ENCODE measurements around the gene TMEM187.

TMEM187 gene

DNA sequence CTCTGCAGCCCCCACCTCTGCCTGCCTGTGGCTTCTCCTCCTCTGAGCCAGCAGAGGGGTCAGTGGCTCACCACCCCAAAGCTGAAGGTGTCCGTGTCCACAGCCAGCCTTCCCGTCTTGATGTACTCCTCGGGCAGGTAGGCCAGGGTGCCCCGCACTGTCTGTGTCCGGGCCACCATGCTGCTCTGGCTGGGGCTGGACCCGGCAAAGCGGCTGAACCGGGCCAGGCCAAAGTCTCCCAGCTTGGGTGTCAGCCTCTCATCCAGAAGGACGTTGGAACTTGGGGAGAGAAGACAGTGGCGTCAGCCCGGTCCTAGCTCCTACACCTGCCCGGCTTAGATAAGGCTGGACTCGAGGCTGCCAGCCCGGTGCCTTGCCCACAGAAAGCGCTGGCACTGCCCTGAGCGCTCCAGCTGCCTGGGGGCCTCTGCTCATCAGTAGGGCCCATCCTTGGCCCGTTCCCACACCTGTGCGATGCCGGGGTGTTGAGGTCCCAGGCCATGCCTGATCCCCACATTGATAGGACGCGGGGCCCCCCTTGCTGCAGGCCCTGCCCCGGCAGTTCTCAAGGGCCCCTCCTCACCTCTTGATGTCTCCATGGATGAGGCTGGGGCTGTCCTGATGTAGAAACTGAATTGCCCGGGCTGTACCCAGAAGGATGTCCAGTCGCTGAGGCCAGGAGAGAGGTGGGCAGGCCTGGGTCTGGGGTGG lies 44.0 kb downstream of the TMEM187 start:
- peaks cover 10% of the 10 kb centered on the region for H3K4me1 ChIP-seq (ENCODE audit: control insufficient read depth, insufficient read depth, low read length, poor library complexity, severe bottlenecking)
- H3K9me3 ChIP-seq (ENCODE audit: control insufficient read depth, low read length): no peaks in the 10 kb centered on the region
- no peak overlapping the region for H3K4me3 ChIP-seq (ENCODE audit: extremely low read depth, insufficient read depth, low read length, poor library complexity, severe bottlenecking)
- WGBS, 2 experiments (ENCODE audit: insufficient coverage in 2 of 2): 96% methylated on average over 15 to 16 of the region's 24 CpGs
- H3K36me3 ChIP-seq (ENCODE audit: control insufficient read depth, insufficient read depth, low read length): peaks cover 29% of the 10 kb centered on the region
- H3K27ac ChIP-seq (ENCODE audit: low read depth, low read length, severe bottlenecking): no peak overlapping the region

DNA sequence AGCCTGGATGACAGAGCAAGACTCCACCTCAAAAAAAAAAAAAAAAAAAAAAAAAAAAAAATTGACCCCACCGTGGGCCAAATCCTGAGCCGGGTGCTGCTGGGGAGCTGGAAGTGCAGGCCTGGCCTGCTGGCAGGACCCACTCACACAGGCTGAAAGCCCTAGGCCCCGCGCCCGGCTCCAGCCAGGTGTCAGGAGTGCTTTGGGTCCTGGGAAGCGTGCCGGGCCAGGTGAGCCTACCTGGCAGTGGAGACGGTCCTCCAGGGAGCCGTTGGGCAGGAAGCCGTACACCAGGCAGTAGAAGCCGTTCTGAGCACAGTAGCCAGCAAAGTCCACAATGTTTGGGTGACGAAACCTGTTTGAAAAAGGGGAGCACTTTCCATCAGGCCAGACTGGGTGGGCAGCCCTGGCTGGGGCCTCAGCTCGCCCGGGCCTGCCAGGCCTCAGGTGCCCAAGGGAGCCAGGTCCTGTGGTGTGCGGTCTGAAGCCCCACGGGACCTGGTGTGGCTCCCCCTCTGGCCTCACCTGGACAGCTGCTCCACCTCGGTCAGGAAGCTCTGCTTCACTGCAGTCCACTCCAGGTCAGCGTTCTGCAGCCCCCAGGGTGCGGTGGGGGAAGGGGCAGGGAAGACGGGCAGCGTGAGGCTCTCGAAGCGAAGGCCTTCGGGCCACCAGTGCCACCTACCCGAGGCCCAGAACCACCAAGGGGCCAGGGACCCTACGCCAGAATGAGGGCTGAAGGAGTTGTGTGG lies 45.4 kb downstream of the TMEM187 start:
- H3K27ac ChIP-seq (ENCODE audit: low read depth, low read length, severe bottlenecking): no peak overlapping the region
- no peak overlapping the region for H3K4me3 ChIP-seq (ENCODE audit: extremely low read depth, insufficient read depth, low read length, poor library complexity, severe bottlenecking)
- H3K4me1 ChIP-seq (ENCODE audit: control insufficient read depth, insufficient read depth, low read length, poor library complexity, severe bottlenecking): peaks cover 19% of the 10 kb centered on the region
- 95 to 100% methylated on average over 7 to 14 of the region's 26 CpGs for WGBS, 2 experiments (ENCODE audit: insufficient coverage in 2 of 2)
- peaks cover 28% of the 10 kb centered on the region for H3K36me3 ChIP-seq (ENCODE audit: control insufficient read depth, insufficient read depth, low read length)
- H3K9me3 ChIP-seq (ENCODE audit: control insufficient read depth, low read length): no peaks in the 10 kb centered on the region

DNA sequence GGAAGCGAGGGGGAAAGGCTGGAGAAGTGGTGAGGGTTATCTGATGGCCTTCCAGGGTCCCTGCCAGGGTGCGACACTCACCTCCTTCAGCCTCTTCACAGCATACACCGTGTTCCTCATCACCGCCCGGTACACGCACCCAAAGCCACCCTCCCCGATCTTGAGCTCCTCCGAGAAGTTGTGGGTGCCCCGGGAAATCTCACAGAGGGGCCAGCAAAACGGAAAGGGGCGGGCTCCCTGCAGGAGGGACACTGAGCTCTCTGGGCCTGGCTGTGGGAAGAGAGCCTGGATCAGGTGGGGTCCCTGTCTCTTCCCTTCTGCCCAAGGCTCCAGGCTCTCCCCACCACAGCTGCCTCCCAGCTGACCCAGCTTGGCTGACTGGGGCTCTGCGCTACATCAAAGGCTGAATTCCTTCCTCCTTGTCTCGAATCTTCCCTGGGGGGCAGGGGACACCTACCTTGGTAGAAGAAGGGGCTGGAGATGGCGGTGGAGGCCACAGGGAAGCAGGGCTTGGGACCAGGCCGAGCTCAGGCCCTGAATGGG lies 46.0 kb downstream of the TMEM187 start:
- peaks cover 28% of the 10 kb centered on the region for H3K36me3 ChIP-seq (ENCODE audit: control insufficient read depth, insufficient read depth, low read length)
- no peak overlapping the region for H3K27ac ChIP-seq (ENCODE audit: low read depth, low read length, severe bottlenecking)
- H3K4me1 ChIP-seq (ENCODE audit: control insufficient read depth, insufficient read depth, low read length, poor library complexity, severe bottlenecking): peaks cover 16% of the 10 kb centered on the region
- H3K4me3 ChIP-seq (ENCODE audit: extremely low read depth, insufficient read depth, low read length, poor library complexity, severe bottlenecking): peak overlapping the region; percentile 29
- H3K9me3 ChIP-seq (ENCODE audit: control insufficient read depth, low read length): no peaks in the 10 kb centered on the region
- 100% methylated on average over 2 of the region's 15 CpGs; no CpG with 5 or more reads in 1 of the 2 experiments for WGBS, 2 experiments (ENCODE audit: insufficient coverage in 2 of 2)

DNA sequence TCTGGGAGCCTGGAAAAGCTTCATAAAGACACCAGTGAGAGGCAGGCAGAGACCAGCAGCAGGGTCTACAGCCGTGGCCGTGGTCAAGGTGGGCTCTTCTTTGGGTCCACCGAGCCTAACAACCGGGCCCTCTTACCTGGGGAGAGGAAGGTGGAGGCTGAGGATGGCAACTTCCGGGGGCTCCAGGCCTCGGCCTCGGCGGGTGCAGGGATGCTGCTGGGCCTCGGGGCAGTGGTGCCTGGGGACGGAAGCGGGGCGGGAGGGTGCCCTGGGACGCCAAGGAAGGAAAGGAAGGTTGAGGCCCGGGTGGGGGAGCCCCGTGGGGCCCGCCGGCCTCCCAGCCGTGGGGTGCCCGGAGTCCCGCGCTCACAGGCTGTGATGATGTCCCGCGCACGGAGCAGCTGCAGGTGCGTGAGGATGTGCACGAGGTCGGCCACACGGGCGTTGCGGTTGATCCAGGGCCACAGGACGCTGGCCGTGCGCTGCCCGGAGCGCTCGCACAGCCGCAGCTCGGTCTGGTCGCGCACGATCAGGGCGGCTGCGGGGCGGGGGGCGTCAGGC lies 46.6 kb downstream of the TMEM187 start:
- peak overlapping the region; percentile 29 for H3K4me3 ChIP-seq (ENCODE audit: extremely low read depth, insufficient read depth, low read length, poor library complexity, severe bottlenecking)
- 62% methylated on average over 17 of the region's 45 CpGs; no CpG with 5 or more reads in 1 of the 2 experiments for WGBS, 2 experiments (ENCODE audit: insufficient coverage in 2 of 2)

DNA sequence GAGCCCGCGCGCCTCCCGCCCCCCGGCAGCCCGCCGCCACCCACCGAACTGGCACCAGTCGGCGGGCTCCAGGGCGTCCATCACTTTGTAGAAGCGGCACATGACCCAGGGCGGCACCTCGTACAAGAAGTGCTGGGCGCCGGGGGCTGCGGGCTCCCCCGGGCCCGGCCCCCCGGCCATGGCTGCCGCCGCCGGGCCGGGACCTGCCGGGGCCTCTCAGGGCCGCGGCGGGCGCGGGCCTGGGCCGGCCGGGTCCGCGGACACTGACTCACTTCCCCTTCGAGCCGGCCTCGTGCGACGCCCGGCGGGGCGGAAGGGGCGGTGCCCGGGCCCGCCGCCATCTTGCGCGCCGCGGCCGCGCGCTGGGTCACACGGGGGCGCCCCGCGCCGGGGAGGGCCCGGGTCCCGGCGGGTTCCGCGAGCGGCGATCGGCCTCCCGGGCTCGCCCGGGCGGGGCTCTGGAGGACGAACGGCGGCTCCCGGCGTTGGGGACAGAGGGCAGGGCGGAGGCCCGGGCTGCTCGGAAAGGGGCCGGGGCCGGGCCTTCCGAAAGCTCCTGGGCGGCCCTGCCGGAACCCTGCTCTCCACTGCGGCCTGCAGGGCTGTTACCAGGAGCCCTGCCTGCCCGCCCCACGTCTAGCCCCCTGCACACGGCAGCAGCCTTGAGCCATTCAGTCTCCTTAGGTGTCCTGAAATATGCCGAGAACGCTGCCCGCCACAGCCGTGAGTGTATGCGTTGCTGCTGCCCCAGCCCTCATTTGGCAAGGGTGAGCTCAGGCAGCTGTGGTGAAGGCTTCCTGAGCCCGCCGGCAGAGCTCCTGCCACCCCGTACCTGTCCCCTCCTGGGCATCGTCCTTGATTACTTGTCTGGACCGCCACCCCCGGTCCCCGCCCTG lies 47.3 kb downstream of the TMEM187 start, which contains the start of gene IRAK1:
Gene IRAK1 (minus strand): TSS at position 270 of the 896 bp plus-strand sequence. CDS start 90 bp downstream, at position 180.
- 22 to 25% methylated on average over 21 to 24 of the region's 99 CpGs for WGBS, 2 experiments (ENCODE audit: insufficient coverage in 2 of 2)
- H3K4me1 ChIP-seq (ENCODE audit: control insufficient read depth, insufficient read depth, low read length, poor library complexity, severe bottlenecking): peaks cover 16% of the 10 kb centered on the region
- peaks cover 25% of the 10 kb centered on the region for H3K36me3 ChIP-seq (ENCODE audit: control insufficient read depth, insufficient read depth, low read length)

More for the DNA sequence above, 46.6 kb downstream of the TMEM187 start:
- Histone ChIP-seq H3K4me1 (ENCODE audit: control insufficient read depth, insufficient read depth, low read length, poor library complexity, severe bottlenecking) (peaks cover 16% of the 10 kb centered on the region), H3K36me3 (ENCODE audit: control insufficient read depth, insufficient read depth, low read length) (peaks cover 25% of the 10 kb centered on the region), H3K27ac (ENCODE audit: low read depth, low read length, severe bottlenecking) (peak overlapping the region; percentile 41), H3K9me3 (ENCODE audit: control insufficient read depth, low read length) (no peaks in the 10 kb centered on the region)

DNA sequence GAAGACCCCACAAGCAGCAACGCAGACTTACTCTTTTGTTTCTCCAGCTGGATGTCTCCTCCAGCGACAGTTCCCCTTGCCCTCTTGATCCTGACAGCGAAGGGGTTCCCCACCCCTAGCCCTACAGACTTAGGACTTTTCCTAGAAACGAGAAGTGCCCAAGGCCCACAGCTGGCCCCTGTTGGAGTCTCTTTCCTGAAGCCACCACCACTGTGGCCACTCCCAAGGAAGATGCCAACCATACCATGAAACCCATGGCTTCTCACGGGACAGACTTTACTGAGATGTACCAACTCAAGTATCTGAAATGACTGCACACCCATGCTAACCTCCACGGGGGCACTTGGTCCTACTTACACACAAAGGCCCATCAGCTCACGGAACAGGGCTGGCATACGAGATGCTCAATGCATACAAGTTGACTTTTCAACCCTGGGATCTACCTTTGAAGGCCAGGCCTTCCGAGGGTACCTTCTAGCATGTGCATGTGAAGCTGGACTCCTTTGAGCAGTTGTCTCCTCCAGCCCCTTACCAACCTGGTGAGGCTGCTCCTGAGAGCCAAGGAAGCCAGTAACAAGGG lies 48.1 kb downstream of the TMEM187 start:
- Histone ChIP-seq H3K36me3 (ENCODE audit: control insufficient read depth, insufficient read depth, low read length) (peaks cover 20% of the 10 kb centered on the region), H3K4me1 (ENCODE audit: control insufficient read depth, insufficient read depth, low read length, poor library complexity, severe bottlenecking) (peaks cover 16% of the 10 kb centered on the region), H3K4me3 (ENCODE audit: extremely low read depth, insufficient read depth, low read length, poor library complexity, severe bottlenecking) (peak overlapping the region; percentile 26), H3K27ac (ENCODE audit: low read depth, low read length, severe bottlenecking) (peak overlapping the region; percentile 60), H3K9me3 (ENCODE audit: control insufficient read depth, low read length) (no peaks in the 10 kb centered on the region)
- 88 to 92% methylated on average over 3 to 7 of the region's 9 CpGs for WGBS, 2 experiments (ENCODE audit: insufficient coverage in 2 of 2)

More for the DNA sequence above, 47.3 kb downstream of the TMEM187 start, which contains the start of gene IRAK1:
- H3K27ac ChIP-seq (ENCODE audit: low read depth, low read length, severe bottlenecking): peak within 1 kb of the TSS; percentile 59
- H3K4me3 ChIP-seq (ENCODE audit: extremely low read depth, insufficient read depth, low read length, poor library complexity, severe bottlenecking): peak within 1 kb of the TSS; percentile 29
- H3K9me3 ChIP-seq (ENCODE audit: control insufficient read depth, low read length): no peaks in the 10 kb centered on the region

DNA sequence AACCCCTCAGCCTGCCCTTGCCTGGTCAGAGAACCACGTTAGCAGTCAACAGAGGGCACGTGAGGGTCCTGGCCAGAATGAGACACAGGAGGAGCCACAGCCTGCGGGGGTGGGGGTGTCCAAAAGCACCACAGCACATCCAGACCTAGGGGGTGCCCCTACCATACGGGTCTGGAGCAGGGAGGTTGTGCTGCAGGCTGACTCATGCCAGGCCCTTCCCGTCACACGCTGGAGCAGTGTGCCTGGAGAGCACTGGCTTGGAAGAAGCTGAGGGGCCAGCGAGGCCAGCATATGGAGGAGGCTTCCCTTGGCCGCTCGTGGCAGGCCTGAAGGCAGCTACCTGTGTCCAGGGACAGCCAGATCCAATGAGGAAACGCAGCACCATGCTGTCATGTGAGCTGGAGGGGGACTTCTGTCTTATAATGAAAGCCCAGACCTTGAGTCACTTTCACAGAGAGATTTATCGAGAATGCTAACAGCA lies 48.6 kb downstream of the TMEM187 start:
- Histone ChIP-seq H3K4me1 (ENCODE audit: control insufficient read depth, insufficient read depth, low read length, poor library complexity, severe bottlenecking) (peaks cover 16% of the 10 kb centered on the region), H3K27ac (ENCODE audit: low read depth, low read length, severe bottlenecking) (peak overlapping the region; percentile 60), H3K4me3 (ENCODE audit: extremely low read depth, insufficient read depth, low read length, poor library complexity, severe bottlenecking) (no peak overlapping the region), H3K36me3 (ENCODE audit: control insufficient read depth, insufficient read depth, low read length) (peaks cover 15% of the 10 kb centered on the region), H3K9me3 (ENCODE audit: control insufficient read depth, low read length) (no peaks in the 10 kb centered on the region)
- 93 to 96% methylated on average over 3 to 4 of the region's 11 CpGs for WGBS, 2 experiments (ENCODE audit: insufficient coverage in 2 of 2)

DNA sequence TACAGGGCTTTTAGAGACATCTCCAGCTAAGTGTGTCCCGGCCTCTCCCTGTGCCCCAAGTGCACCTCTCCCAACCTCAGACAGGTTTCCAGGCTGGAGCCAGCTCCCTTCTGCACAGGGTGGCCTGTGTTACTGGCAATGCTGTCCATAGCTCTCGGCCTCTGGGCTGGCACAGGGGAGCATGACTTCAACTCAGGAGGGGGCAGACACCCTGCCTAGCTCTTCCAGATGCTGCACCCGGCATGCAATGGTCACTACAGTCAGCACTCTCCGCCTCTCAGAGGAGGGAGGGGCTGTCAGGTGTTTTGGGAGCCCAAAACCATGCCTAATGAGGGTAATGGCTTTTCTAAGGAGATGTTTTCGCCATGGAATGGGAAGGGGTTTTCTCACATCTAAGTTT lies 49.6 kb downstream of the TMEM187 start:
- 100% methylated on average over 1 to 2 of the region's 5 CpGs for WGBS, 2 experiments (ENCODE audit: insufficient coverage in 2 of 2)
- Histone ChIP-seq H3K36me3 (ENCODE audit: control insufficient read depth, insufficient read depth, low read length) (peaks cover 6% of the 10 kb centered on the region), H3K9me3 (ENCODE audit: control insufficient read depth, low read length) (no peaks in the 10 kb centered on the region), H3K4me3 (ENCODE audit: extremely low read depth, insufficient read depth, low read length, poor library complexity, severe bottlenecking) (no peak overlapping the region), H3K4me1 (ENCODE audit: control insufficient read depth, insufficient read depth, low read length, poor library complexity, severe bottlenecking) (peaks cover 16% of the 10 kb centered on the region), H3K27ac (ENCODE audit: low read depth, low read length, severe bottlenecking) (no peak overlapping the region)

DNA sequence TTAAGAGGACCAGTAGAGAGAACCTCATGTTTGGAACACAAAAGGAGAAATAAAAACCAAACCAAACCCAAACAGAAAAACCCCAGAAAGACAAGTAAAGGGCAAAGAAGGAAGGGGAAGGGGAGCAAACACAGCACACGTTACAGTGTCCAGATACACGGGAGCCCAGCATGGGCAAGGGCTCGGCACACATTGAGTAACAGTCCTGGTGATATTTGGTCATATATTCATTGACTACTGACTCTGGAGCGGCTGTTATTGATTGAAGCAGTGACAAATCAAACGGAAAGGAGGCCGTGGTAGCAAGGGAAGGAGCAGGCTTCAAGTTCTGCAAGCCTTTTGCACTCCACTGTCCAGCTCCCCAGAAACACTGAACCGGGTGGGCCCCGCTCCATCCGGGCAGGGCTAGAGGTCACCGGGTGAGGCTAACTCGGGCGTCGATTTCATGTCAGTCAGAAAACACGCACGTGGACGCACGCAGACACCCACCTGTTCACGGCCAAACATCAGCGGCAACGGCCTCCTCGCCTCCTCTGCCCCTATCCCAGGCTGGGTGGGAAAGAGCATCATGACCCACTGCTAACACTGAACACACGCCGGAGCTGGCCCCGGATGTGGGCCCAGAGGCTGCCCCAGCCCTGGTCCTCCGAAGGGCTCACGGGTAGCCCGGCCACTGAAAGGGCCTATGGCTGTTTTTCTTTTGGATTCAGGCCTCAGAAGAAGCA lies 50.9 kb downstream of the TMEM187 start:
- Histone ChIP-seq H3K27ac (ENCODE audit: low read depth, low read length, severe bottlenecking) (peak overlapping the region; percentile 5), H3K4me3 (ENCODE audit: extremely low read depth, insufficient read depth, low read length, poor library complexity, severe bottlenecking) (no peak overlapping the region), H3K9me3 (ENCODE audit: control insufficient read depth, low read length) (no peaks in the 10 kb centered on the region), H3K4me1 (ENCODE audit: control insufficient read depth, insufficient read depth, low read length, poor library complexity, severe bottlenecking) (peaks cover 16% of the 10 kb centered on the region), H3K36me3 (ENCODE audit: control insufficient read depth, insufficient read depth, low read length) (peaks cover 5% of the 10 kb centered on the region)
- 90 to 93% methylated on average over 12 to 13 of the region's 27 CpGs for WGBS, 2 experiments (ENCODE audit: insufficient coverage in 2 of 2)

All from mesodermal cell (in vitro differentiated cells).